Hepatocyte (in vitro differentiated cells): ENCODE results near the gene WASF2.

Experiments
- CTCF ChIP-seq: fragments of 200-600 bp; sonication (generic); IDR thresholded peaks from 2 replicates; pipeline ENCODE4 v1.5.1; 2016; ENCODE audit warnings: antibody characterized with exemption, mild to moderate bottlenecking; ENCODE audit not compliant: poor library complexity
- EZH2 ChIP-seq: fragments of 200-600 bp; sonication (generic); IDR thresholded peaks from 2 replicates; pipeline ENCODE4 v1.6.1; 2016; ENCODE audit warnings: antibody characterized with exemption, mild to moderate bottlenecking, borderline replicate concordance

DNA sequence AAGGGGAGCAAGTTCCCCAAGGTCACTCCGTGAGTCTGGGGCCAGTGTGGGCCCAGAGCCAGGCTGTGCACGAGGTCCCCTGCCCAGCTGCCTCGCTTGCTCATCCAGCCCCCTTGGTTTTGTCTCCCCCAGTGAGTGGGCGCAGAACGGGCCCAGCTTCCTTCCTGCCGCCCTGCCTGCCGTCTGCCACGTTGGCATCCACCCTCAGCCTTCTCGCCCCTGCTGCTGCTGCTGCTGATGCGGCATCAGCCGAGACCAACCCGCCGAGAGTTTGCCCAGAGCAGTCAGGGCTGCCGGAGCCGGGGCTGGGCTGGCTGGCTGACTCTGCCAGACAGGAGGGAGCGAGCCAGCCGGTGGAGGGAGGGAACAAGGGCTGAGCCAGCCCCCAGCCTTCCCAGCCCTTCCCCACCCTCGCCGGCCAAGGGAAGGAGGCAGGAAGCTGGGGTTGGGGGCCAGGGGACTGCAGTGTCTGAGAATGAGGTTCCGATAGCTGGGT, 31.4 kb upstream of the WASF2 start:
- no peak for TF ChIP-seq CTCF
- no peak for TF ChIP-seq EZH2
